Measurements from ENCODE around the gene SUZ12.
"Not testable (repeated sequence)": the region's sequence is repeated elsewhere in the genome, so short reads cannot be mapped to it uniquely, and the experiment has no call there.

Gene SUZ12

GRCh38 chr17:32042266-32042665 lies 105.5 kb downstream of the SUZ12 start:
- not testable (repeated sequence) for DNase-seq

- not testable (repeated sequence) for DNase-seq
Observed at GRCh38 chr17:32045611-32046010, 108.8 kb downstream of the SUZ12 start.

- DNase-seq, result not testable (repeated sequence)
Observed at GRCh38 chr17:32047663-32048062, 110.9 kb downstream of the SUZ12 start.

Data from CD4-positive, alpha-beta T cell treated with Interleukin-10 for 1 hour (primary cell).